Renal cortical epithelial cell (primary cell): ENCODE data around the gene SLC32A1. TPM values are rescaled to one million over a fixed set of nuclear protein-coding genes. Genes with fewer than 3 reads are reported as not detected.
A peak's percentile ranks its signal among the peaks of the same experiment; 100 is the strongest.

Experiments
- DNase-seq: peaks from one replicate; pipeline ENCODE4 v3.0.0-alpha.2; 2011; ENCODE audit warnings: low read depth
- total RNA-seq: library from RNA; depleted of rRNA; stranded (reverse); fragments of >200 nt; gene quantifications from 2 replicates; pipeline ENCODE4 v1.2.3, GENCODE V29; 2014

The SLC32A1 gene
- total RNA-seq, 1 donor from 2014 or later, result not detected

DNA sequence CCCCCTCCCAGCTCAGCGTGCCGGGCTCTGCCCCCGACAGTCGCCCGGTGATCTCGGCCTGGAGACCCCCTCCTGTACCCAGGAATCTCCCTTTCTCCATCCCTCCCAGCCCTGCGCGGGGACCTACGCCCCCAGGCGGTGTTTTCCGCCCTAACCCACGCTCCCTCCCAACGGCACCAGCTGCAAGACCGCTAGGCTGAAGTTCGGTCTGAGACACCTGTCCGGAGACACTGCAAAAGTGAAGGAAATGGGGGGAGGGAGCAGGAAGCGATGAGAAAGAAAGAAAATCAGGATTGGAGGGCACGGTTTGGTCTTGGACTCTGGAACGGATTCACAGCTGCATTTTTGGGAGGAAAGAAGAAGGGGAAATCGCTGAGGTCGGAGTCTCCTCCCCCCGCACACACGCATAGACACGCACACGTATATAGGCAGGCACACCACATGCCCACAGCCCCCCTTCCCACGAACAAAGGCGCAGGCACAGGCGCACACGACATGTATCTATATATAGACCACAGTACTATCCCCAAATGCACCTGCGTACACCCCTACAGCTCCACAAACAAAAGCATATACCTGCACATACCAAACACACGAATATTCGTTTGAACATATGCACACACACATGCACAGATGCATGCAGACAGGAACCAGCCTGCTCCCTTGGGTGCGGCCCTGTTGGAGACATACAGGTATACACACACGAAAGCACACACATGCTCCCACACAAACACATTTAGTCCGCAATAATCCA, 1.0 kb downstream of the SLC32A1 start:
- DNase-seq, result no peak

DNA sequence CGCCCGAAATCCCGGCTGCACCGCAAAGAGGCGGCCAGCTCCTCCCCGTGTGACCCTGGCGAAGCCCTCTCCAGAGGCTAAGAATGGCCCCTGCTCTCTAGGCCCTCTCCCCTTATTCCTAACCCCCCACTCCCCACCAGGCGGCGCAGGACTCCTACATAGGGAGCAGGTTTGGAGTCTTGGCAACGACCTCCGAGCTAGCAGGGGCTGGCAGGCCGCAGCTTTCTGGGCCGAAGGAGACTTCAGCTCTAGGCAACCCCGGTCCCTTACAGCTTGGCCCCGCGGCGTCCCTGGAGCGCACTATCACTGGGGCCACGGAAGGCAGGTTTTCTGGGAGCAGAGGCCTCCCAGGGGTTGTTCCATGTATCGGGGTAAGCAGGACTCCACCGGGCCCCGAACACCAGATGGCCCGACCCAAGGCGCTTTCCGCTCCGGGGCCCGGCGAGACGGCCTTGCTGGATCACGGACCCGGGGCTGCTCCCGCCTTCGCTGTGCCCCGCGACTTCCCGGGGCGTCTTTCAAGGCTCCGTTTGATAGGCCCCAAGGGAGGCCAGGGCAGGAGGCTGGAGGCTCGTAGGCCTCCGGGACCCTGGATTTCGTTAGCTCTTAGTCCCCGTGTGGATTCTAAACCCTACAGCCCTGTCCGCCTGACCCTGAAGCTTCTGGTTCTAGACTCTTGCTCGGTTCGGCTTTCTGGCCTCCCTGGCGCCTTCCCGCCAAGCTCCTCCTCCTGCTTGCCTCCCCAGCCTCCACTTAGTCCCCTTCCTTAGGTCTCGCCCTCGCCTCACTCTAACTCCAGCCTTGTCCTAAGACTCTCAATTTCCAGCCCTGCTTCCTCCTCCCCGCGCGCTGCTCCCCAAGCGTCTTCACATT, 1.9 kb downstream of the SLC32A1 start:
- no peak for DNase-seq

DNA sequence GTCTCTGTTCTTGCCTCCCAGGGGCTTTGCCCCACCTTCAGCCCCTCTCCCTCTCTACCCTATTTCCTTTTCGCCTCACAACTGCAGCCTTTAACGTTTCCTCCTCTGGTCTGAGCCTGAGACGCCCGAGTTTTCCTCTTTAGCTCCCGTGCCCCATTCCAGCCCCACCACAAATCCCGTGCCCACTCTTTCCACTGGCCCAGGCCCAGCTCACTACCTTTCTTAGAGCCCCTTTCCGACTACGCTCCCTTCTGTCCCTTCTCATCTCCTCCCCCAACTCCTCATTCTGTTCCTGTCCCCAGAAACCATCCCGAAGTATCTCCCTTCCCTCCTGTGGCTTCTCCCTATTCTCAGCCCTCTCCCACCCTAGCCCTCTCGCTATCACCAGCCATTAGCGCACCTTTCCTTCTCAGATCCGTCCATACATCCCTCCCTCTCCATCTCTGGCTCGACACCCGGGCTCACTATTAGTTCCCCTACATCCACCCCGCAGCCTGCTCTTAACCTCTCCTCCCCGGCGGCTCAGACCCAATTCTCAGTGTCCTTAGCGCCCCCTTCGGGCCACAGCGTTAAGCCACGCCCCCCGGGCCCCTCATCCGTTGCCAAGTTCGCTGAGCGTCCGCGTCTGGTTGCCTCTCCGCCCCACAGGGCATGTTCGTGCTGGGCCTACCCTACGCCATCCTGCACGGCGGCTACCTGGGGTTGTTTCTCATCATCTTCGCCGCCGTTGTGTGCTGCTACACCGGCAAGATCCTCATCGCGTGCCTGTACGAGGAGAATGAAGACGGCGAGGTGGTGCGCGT, 2.7 kb downstream of the SLC32A1 start:
- DNase-seq, result no peak

DNA sequence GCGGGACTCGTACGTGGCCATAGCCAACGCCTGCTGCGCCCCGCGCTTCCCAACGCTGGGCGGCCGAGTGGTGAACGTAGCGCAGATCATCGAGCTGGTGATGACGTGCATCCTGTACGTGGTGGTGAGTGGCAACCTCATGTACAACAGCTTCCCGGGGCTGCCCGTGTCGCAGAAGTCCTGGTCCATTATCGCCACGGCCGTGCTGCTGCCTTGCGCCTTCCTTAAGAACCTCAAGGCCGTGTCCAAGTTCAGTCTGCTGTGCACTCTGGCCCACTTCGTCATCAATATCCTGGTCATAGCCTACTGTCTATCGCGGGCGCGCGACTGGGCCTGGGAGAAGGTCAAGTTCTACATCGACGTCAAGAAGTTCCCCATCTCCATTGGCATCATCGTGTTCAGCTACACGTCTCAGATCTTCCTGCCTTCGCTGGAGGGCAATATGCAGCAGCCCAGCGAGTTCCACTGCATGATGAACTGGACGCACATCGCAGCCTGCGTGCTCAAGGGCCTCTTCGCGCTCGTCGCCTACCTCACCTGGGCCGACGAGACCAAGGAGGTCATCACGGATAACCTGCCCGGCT, 3.4 kb downstream of the SLC32A1 start:
- no peak for DNase-seq

DNA sequence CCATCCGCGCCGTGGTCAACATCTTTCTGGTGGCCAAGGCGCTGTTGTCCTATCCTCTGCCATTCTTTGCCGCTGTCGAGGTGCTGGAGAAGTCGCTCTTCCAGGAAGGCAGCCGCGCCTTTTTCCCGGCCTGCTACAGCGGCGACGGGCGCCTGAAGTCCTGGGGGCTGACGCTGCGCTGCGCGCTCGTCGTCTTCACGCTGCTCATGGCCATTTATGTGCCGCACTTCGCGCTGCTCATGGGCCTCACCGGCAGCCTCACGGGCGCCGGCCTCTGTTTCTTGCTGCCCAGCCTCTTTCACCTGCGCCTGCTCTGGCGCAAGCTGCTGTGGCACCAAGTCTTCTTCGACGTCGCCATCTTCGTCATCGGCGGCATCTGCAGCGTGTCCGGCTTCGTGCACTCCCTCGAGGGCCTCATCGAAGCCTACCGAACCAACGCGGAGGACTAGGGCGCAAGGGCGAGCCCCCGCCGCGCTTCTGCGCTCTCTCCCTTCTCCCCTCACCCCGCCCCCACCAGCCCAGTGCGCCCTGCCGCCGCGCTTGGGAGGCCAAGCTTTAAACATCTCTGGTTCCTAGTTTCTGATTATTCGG, 4.0 kb downstream of the SLC32A1 start:
- no peak for DNase-seq

DNA sequence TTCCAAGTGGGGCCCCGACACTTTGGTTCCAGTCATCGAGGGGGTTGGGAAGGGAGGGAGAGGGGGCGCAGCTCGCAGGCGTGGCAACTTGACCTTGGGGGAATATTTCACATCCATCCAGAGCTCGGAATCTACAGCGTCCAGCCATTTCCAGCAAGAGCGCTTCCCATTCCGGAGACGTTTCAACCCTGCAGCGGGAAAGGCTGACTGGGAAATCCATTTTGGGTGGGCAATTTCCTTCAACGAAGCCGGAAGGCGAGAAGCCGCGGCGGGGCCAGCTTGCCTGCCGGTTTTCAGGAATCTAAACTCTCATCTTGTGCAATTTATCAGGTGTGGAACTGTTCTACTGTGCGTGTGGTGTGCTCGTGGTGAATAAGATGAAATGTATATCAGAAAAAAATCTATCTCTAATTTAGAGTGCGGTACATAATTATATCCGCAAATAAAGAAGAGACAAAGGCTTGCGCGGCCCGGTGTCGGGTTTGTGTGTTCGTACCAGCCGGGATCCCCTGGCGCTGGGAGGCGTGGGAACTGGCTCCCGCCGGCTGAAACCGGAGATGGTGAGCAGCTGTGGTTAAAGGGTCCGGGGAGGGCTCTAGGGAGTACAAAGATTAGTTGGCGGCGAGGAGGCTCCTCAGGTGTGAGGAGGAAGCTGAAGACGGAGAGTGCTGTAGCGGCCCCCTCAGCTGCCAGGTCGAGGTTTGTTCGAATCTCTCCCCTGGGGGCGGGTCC, 4.8 kb downstream of the SLC32A1 start:
- no peak for DNase-seq

DNA sequence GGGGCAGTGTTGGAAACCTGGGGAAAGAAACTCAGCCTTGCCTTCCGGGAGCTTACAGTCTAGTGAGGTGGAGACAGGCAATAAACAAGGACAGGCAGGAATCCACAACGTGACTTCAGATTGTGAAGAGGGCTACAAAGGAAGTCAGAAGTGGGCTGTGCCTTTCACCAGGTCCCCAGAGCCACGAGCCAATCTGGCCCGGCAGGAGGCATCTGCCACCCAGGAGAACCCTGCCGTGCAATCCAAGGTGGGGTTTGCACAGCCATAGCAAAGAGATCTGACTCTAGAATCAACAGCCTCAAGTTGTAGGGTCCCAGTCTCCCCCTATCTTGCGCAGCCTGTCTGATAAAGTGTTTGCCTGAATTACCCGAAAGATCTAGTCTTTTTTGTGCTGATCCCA, 5.5 kb downstream of the SLC32A1 start:
- no peak for DNase-seq

DNA sequence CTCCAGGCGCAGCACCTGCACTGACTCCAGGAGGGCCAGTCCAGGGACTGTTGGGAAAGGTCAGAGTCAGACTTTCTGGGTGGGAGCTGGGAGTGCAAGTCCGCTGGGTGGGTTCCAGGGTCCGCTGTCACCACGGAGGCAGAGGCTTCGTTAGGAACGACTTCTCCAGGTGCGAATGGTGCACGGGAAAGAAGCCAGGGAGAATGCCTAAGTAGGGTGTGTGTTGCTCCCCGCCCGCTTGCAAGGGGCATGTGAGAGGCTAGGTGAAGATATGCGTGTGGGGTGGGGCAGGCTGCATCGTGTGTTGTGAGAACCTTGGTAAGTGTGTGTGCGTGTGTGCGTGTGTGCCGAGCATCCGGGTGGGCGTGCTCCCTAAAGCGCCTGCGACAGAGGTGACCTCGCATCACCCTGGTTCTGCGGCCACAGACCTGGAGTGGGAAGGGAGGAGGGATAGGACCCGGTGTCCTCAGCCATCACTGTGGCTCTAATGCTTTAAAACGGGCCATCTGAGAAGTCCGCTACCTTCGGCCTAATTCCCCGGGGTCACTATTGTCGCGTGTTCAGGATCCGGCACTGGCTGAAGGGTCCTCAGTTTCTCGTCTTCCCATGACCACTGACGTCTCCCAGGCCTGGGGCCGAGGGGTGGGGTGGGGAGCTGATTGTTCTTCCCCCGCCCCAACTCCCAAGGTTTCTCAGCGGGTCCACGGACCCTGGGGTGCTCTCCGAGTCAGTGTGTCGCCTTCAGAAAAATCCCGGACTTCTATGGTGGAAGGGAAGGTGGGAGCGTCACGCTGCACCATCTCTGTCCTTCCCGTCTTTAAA, 6.1 kb downstream of the SLC32A1 start:
- no peak for DNase-seq

DNA sequence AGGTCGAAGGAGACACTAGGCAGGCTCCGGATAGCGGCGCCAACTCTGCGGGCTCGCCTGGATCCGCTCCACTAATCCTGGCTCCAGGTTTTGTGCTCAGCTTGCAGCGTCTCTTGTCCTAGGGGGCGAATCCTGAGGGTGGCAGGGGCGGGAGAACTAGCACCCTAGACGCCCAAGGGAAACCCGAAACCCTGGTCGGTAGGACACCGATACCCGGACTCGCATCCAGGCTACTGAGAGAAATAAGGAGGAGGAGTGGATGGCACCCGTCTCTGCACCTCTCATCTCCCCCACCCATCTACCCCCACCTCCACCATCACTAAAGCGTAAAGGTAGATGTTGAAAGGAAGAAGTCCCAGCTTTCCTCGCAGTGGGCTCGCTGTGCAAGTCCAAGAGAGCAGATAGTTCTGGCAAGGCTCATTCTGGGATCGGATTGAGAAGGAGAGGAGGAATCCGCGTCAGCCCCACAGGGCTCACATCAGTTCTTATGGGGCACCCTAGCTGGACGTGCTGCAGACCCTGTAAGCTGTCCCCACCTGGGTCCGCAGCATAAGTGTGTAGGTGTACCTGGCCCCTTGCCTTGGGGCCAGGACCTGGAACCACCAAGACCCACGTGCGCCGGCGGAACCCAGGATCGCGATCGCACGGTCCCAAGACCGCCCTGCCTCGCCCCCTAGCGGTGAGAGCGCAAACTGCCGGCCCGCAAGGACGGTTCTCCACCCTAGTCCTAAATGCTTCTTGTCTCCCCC, 6.9 kb downstream of the SLC32A1 start:
- peak; percentile 15 for DNase-seq

DNA sequence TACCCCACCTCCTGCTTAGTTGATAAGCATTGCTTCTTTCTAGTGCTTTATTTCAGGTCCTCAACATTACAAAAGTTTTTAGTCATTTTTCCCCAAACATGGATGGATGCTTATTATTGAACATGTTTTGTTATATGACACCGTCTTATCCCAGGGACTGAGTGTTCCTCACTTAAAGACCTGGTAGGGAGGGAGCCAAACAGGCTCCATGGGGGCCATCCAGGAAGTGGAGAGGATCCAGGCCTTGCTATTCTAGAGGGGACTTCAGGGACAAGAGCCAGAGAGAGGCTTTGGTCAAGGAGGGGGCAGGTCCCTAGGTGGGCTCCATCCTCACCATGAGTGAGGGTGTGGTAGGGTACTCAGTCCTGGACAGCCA, 7.4 kb downstream of the SLC32A1 start:
- DNase-seq, result no peak

DNA sequence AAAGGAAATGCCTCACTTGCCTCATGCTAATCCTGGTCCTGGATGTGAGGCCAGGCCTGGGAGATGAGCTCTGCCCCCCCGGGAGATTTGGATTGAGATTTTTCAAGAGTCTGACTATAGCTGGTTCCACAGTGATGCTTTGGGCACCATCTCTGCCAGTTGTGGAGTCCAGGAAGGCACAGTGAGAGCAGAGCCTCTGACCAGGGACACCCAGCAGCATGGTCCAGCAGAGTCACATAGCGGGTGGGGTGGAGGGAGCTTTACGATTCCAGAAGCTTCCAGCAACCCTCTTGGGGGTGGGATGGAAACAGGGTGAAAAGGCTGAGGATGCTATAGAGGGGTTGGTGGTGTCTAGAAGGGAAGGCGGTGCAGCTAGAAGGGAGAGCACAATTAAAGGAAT, 8.7 kb downstream of the SLC32A1 start:
- no peak for DNase-seq

DNA sequence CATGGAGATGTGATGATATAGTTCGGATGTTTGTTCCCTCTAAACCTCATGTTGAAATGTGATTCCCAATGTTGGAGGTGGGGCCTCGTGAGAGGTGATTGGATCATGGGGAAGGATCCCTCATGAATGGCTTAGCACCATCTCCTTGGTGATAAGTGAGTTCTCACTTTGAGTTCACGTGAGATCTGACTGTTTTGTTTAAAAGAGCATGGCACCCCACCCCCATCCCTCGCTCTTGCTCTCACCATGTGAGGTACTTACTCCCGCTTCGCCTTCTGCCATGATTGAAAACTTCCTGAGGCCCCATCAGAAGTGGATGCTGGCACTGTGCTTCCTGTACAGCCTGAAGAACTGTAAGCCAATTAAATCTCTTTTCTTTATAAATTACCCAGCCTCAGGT, 10.9 kb downstream of the SLC32A1 start:
- no peak for DNase-seq

DNA sequence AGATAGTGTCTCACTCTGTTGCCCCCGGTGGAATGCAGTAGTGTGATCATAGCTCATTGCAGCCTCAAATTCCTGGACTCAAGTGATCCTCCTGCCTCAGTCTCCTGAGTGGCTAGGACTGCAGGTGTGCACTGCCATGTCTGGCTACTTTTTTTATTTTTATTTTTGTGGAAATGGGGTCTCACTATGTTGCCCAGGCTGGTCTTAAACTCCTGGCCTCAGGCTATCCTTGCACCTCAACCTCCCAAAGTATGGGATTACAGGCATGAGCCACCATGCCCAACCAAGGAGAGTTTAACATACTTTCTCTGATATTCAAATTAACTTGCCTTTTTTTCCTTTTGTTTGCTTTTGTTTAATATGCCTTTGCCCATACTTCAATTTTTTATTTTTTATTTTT, 13.6 kb downstream of the SLC32A1 start:
- no peak for DNase-seq

DNA sequence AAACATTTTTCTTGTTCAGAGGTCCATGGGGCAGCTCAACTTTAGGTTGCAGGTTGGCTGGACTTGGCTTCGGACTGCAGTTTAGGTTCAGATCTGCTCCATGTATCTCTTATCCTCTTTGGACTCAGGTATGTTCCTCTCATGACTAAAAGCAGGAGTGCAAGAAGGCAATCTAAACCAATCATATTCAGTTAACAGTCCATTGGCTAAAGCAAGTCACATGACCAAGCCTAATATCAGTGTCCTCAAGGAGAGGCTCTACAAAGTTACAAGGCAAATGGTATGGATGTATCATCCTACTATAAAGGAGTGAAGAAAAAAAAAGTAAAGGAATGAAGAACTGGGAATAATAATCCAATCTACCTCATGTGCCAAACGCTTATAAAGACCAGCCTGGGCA, 21.5 kb downstream of the SLC32A1 start:
- no peak for DNase-seq

DNA sequence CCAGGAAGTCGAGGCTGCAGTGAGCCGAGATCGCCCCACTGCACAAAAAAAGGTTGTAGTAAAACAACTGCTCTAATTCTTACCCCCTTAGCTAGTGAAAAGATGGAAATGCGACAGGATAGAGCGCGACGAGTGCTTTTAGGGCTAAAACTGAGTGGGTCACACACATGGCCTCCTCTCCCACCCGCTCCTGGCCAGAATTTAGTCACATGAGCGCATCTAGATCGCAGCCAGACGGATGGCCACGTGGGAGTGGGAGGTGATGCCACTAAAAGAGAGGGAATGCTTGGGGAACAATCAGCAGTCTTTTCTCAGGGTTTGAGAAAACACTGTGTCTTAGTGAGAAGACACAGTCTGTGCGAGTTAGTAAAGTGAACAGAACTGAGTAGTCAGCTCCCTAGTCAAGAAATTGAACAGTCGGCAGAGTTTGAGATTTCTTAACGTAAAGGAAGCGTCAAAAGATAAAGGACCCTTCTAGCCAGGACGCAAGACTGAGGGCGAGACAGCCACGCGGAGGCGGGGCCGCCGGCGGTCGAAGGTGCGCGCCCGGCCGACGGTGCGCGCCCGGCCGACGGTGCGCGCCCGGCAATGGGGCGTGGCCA, 23.3 kb downstream of the SLC32A1 start:
- no peak for DNase-seq

DNA sequence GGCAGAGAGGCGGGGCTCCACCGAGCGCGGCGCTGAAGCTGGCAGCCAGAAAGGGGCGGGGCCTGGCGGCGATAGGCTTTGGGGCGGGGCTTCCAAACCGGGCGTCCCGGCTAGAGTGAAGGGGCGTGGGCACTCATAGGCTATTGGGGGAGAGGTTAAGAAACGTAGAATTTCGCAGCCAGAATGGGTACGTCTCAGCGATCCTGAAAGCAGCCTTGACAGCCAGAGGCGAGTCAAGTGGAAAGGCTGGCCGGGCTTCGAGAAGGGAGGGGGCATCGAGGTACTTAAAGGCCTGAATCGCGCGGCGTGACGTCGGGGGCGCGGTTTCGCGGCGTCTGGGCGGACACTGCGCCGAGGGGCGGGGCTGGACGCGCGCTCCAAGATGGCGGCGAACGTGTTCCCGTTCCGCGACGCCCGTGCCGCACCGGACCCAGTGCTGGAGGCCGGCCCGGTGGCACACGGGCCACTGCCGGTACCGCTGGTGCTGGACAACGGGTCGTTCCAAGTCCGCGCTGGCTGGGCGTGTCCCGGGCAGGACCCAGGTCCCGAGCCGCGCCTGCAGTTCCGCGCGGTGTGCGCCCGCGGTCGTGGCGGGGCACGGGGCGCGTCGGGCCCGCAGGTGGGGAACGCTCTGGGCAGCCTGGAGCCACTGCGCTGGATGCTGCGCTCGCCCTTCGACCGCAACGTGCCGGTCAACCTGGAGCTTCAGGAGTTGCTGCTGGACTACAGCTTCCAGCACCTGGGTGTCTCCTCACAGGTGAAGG, 24.0 kb downstream of the SLC32A1 start, which contains the start of gene ACTR5:
ACTR5 (plus strand) TSS at position 364 of the 764 bp plus-strand sequence; CDS start at position 383, 19 bp downstream.
- peak; percentile 57 for DNase-seq

DNA sequence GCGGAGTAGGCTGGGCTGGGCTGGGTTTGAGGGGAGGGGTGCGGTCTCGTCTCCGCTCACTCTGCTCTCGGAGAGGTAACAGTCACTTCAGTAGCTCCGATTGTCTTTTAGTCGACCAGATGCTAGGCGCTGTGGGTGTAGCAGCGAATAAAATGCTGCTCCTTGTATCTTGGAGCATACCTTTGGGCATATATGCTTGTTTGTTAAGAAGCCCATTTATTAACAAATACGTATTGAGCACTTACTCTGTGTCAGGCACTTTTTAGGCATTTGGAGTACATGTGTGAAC, 24.5 kb downstream of the SLC32A1 start:
- DNase-seq, result peak; percentile 4

DNA sequence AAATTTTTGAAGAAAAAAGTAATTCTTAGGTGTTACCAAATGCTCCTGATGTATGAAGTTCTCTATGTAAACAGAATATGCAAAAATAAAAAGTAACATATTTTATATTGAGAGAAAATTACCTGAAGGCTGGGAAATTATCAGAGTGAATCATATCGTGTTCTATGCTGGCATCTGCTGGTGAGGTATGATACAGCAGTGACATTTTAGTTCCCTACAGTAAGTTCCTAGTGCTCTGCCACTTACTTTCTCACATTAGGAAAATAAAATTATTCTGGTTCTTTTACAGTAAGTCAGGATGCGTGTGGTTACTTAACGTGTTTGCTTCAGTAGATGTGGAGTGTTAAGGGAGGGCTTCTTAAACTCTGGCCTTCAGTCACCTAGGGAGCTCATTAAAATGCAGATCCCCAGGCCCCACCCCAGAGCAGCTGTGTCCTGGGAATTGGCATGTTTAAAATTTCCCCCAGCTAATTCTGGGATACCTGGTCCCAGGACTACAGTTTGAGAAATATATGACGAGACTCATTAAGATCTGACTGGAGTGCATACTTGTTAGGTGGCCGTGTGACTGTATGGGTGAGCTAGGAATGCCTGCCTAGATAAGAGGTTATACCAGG, 27.2 kb downstream of the SLC32A1 start:
- peak; percentile 51 for DNase-seq
